Smooth muscle cell (in vitro differentiated cells): ENCODE results near the gene ZC3H12A. TPM values are rescaled to one million over a fixed set of nuclear protein-coding genes. Genes with fewer than 3 reads are reported as not detected.

Experiments
- DNase-seq: peaks from one replicate; lab custom pipeline; 2025; ENCODE audit not compliant: unreplicated experiment; lab: John Stamatoyannopoulos, UW
- H2AFZ ChIP-seq: fragments of 200-600 bp; sonication (generic); 2 replicates; pipeline ENCODE4 v1.6.0; 2016; ENCODE audit warnings: antibody characterized with exemption, low read depth, mild to moderate bottlenecking
- H3F3A ChIP-seq: fragments of 200-600 bp; sonication (generic); 2 replicates; pipeline ENCODE4 v1.6.0; 2017; ENCODE audit warnings: antibody characterized with exemption, low read depth
- H3K27ac ChIP-seq: fragments of 200-600 bp; sonication (generic); 2 replicates; pipeline ENCODE4 v1.5.1; 2016; ENCODE audit warnings: low read depth, mild to moderate bottlenecking
- H3K27me3 ChIP-seq: fragments of 200-600 bp; sonication (generic); 2 replicates; pipeline ENCODE4 v1.6.1; 2016; ENCODE audit warnings: low read depth, mild to moderate bottlenecking
- H3K36me3 ChIP-seq: fragments of 200-600 bp; sonication (generic); 2 replicates; pipeline ENCODE4 v1.5.1; 2016; ENCODE audit warnings: low read depth
- H3K4me1 ChIP-seq: fragments of 200-600 bp; sonication (generic); 2 replicates; pipeline ENCODE4 v1.5.1; 2016; ENCODE audit warnings: low read depth
- H3K4me2 ChIP-seq: fragments of 200-600 bp; sonication (generic); 2 replicates; pipeline ENCODE4 v1.6.0; 2016; ENCODE audit warnings: mild to moderate bottlenecking
- H3K4me3 ChIP-seq: fragments of 200-600 bp; sonication (generic); 2 replicates; pipeline ENCODE4 v1.5.1; 2016; ENCODE audit warnings: mild to moderate bottlenecking
- H3K79me2 ChIP-seq: fragments of 200-600 bp; sonication (generic); 2 replicates; pipeline ENCODE4 v1.6.0; 2016; ENCODE audit warnings: low read depth, mild to moderate bottlenecking
- H3K9ac ChIP-seq: fragments of 200-600 bp; sonication (generic); 2 replicates; pipeline ENCODE4 v1.6.0; 2016; ENCODE audit warnings: low read depth
- H3K9me3 ChIP-seq: fragments of 200-600 bp; sonication (generic); replicated peaks from 2 replicates; pipeline ENCODE4 v1.5.1; 2016; ENCODE audit warnings: low read depth
- H4K20me1 ChIP-seq: fragments of 200-600 bp; sonication (generic); 2 replicates; pipeline ENCODE4 v1.6.0; 2016; ENCODE audit warnings: low read depth
- CTCF ChIP-seq: fragments of 200-600 bp; sonication (generic); IDR thresholded peaks from 2 replicates; pipeline ENCODE4 v1.5.1; 2017; ENCODE audit warnings: borderline replicate concordance, mild to moderate bottlenecking, antibody characterized with exemption; ENCODE audit not compliant: insufficient read depth, poor library complexity, severe bottlenecking
- WGBS: methylation state at CpG from one replicate; pipeline ENCODE4 v1.1.7; 2016; ENCODE audit warnings: low lambda C conversion rate; 5-methylcytosine and 5-hydroxymethylcytosine counted together
- polyA plus RNA-seq: library from polyadenylated mRNA; unstranded; fragments of >200 nt; fragmentation: Nextera tagmentation; extraction: Ambion mirVana; gene quantifications from 2 replicates; pipeline ENCODE4 v1.2.1, GENCODE V29; 2016
- total RNA-seq: library from RNA; depleted of rRNA; stranded (reverse); fragments of >200 nt; gene quantifications from 2 replicates; pipeline ENCODE4 v1.2.3, GENCODE V29; 2014

Gene ZC3H12A
- total and polyA plus RNA-seq, 2 experiments from 2014 or later, result 13.2 to 29.6 TPM

GRCh38 chr1:37477946-37478345 is 3.6 kb downstream of the ZC3H12A start:
- peak overlapping the region; percentile 90 for H3K4me2 ChIP-seq
- H3K4me1 ChIP-seq, result peaks cover 19% of the 10 kb centered on the region
- TF ChIP-seq CTCF, result no peak
- H3K9me3 ChIP-seq, result no peaks in the 10 kb centered on the region
- no peaks in the 10 kb centered on the region for H3K36me3 ChIP-seq
- H3K27me3 ChIP-seq, result no peaks in the 10 kb centered on the region
- H2AFZ ChIP-seq, result no peak overlapping the region
- DNase-seq, result no peak
- 83% methylated on average over 5 of the region's 5 CpGs for WGBS
- peak overlapping the region; percentile 90 for H3K9ac ChIP-seq
- peaks cover 74% of the 10 kb centered on the region for H4K20me1 ChIP-seq
- peak overlapping the region; percentile 69 for H3K4me3 ChIP-seq
- peaks cover 55% of the 10 kb centered on the region for H3K79me2 ChIP-seq
- H3K27ac ChIP-seq, result peak overlapping the region; percentile 96
- peaks cover 8% of the 10 kb centered on the region for H3F3A ChIP-seq

- Histone ChIP-seq H2AFZ (no peak overlapping the region), H4K20me1 (peaks cover 79% of the 10 kb centered on the region), H3K36me3 (no peaks in the 10 kb centered on the region), H3K4me1 (peaks cover 18% of the 10 kb centered on the region), H3K27me3 (no peaks in the 10 kb centered on the region), H3K79me2 (peaks cover 52% of the 10 kb centered on the region), H3K4me2 (peak overlapping the region; percentile 90), H3K9me3 (no peaks in the 10 kb centered on the region), H3K4me3 (peak overlapping the region; percentile 19), H3K27ac (peak overlapping the region; percentile 96), H3F3A (peaks cover 7% of the 10 kb centered on the region), H3K9ac (peak overlapping the region; percentile 54)
- no peak for DNase-seq
- TF ChIP-seq CTCF, result no peak
- WGBS, result 78% methylated on average over 8 of the region's 8 CpGs
Measured at GRCh38 chr1:37478451-37478881, 4.1 kb downstream of the ZC3H12A start.

GRCh38 chr1:37478890-37479254 is 4.5 kb downstream of the ZC3H12A start:
- H3K27me3 ChIP-seq, result no peaks in the 10 kb centered on the region
- peak overlapping the region; percentile 96 for H3K27ac ChIP-seq
- peaks cover 7% of the 10 kb centered on the region for H3F3A ChIP-seq
- WGBS, result 33% methylated on average over 3 of the region's 3 CpGs
- no peaks in the 10 kb centered on the region for H3K9me3 ChIP-seq
- H3K9ac ChIP-seq, result peak overlapping the region; percentile 54
- H4K20me1 ChIP-seq, result peaks cover 83% of the 10 kb centered on the region
- peaks cover 52% of the 10 kb centered on the region for H3K79me2 ChIP-seq
- H3K4me2 ChIP-seq, result peak overlapping the region; percentile 90
- no peaks in the 10 kb centered on the region for H3K36me3 ChIP-seq
- no peak for TF ChIP-seq CTCF
- DNase-seq, result no peak
- H2AFZ ChIP-seq, result no peak overlapping the region
- H3K4me3 ChIP-seq, result peak overlapping the region; percentile 19
- peaks cover 18% of the 10 kb centered on the region for H3K4me1 ChIP-seq
